DMS 273 (cell line): Measurements from ENCODE around the gene CCL7.

ENCODE experiments used
- DNase-seq: peaks from one replicate; lab custom pipeline; 2025; ENCODE audit not compliant: unreplicated experiment; lab: John Stamatoyannopoulos, UW

The CCL7 gene

GRCh38 chr17:34246446-34246845 is 23.6 kb upstream of the CCL7 start:
- no peak for DNase-seq

DNA sequence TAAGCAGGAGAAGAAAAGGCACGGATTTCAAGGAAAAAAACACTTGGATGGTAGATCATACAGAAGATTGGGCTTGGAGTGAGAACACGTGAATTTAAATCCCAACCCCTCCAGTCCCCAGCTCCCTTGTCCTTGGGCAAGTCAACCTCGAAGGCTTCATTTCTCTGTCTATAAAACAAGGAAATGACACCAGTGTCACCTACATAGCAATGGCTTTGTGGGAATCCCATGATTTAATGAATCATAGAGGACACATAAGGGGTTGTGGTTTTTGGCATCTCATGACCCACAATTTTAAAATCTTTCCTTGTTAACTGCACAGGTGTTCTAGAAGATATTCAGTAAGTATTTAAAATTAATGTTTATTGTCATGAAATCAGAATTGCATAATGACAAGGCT is 23.1 kb upstream of the CCL7 start:
- DNase-seq = no peak

- DNase-seq = no peak
Observed at GRCh38 chr17:34248511-34249024, 21.5 kb upstream of the CCL7 start.

GRCh38 chr17:34249061-34249460 is 21.0 kb upstream of the CCL7 start:
- DNase-seq = no peak

- no peak for DNase-seq
Observed at GRCh38 chr17:34249478-34249877, 20.5 kb upstream of the CCL7 start.

DNA sequence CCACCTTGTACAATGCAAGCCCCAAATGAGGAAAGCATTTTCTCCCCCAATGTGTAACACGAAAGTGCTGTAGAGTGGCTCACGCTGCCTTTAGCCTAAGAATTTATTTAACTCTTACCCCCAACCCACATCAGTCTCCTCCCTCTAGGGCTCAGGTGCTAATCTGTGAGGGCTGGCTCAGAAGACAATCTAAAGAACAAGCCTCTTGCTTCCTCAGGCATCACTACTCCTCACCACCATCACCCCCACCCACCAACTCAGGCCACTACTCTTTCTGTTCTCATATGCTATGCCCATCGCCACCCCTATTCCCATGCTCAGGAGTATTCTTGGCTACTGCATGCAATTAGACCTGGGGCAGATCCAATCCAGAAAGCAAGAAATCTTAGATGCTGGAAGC is 18.8 kb upstream of the CCL7 start:
- DNase-seq = no peak

DNA sequence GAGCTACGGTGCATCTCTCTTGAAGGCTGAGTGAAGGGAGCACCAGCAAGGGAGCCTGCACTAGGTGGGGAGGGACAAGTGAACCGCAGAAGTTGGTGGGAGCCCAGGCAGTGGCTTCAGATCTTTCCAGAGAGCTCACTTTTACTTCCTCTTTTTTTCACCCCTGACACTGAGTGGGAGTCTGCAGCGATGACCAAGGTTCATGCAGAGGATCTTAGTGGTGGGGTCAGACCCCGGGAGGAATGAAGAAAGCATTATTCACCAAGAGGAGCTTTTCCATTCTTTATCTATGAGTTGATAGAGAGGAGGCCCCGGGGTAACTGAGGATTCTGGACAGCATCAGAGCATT is 18.0 kb upstream of the CCL7 start:
- DNase-seq = no peak

DNA sequence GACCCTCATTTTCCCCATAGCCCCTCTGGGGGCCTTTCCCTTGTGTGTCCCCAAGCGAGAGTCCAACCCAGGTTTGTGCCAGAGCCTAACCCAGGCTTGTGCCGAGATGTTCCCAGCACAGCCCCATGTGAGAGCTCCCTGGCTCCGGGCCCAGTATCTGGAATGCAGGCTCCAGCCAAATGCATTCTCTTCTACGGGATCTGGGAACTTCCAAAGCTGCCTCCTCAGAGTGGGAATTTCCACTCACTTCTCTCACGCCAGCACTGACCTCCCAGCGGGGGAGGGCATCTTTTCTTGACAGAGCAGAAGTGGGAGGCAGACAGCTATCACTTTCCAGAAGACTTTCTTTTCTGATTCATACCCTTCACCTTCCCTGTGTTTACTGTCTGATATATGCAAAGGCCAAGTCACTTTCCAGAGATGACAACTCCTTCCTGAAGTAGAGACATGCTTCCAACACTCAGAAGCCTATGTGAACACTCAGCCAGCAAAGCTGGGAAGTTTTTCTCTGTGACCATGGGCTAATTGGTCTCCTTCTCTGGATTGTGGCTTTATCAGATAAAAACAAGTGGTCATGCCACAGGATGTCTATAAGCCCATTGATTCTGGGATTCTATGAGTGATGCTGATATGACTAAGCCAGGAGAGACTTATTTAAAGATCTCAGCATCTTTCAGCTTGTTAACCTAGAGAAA is 17.4 kb upstream of the CCL7 start:
- DNase-seq = no peak

- DNase-seq = no peak
Observed at GRCh38 chr17:34253139-34253525, 16.9 kb upstream of the CCL7 start.

- DNase-seq = no peak
Observed at GRCh38 chr17:34254146-34254545, 15.9 kb upstream of the CCL7 start.

GRCh38 chr17:34254651-34255380 is 15.2 kb upstream of the CCL7 start, which contains the start of gene CCL2:
TSS of gene CCL2 (plus strand) at chr17:34255285. CDS start at chr17:34255350, 65 bp downstream.
- peak; percentile 19 for DNase-seq

GRCh38 chr17:34255381-34255732 is 14.7 kb upstream of the CCL7 start:
- DNase-seq = no peak

DNA sequence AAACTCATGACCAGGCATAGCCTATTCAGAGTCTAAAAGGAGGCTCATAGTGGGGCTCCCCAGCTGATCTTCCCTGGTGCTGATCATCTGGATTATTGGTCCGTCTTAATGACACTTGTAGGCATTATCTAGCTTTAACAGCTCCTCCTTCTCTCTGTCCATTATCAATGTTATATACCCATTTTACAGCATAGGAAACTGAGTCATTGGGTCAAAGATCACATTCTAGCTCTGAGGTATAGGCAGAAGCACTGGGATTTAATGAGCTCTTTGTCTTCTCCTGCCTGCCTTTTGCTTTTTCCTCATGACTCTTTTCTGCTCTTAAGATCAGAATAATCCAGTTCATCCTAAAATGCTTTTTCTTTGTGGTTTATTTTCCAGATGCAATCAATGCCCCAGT is 14.2 kb upstream of the CCL7 start:
- DNase-seq = no peak

- DNase-seq = no peak
Observed at GRCh38 chr17:34257299-34257985, 12.6 kb upstream of the CCL7 start.

- DNase-seq = no peak
Observed at GRCh38 chr17:34257986-34258326, 12.1 kb upstream of the CCL7 start.

DNA sequence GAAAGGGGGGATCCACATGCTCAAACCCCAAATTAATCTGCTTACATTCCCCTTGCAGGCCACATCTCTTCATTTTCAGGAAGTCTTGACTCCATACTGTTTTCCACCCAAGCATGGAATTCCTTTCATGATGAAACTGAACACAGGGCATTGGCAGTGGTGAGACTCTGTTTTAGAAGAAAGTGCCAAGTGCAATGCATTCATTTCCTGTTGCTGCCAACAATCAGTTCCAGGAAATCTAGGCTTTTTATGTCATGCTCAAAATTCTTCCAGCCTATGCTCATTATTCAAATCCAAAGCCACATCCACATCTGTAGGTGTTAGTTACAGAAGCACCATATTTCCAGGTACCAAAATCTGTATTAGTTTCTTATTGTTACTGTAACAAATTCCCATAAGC is 10.9 kb upstream of the CCL7 start:
- DNase-seq = no peak

DNA sequence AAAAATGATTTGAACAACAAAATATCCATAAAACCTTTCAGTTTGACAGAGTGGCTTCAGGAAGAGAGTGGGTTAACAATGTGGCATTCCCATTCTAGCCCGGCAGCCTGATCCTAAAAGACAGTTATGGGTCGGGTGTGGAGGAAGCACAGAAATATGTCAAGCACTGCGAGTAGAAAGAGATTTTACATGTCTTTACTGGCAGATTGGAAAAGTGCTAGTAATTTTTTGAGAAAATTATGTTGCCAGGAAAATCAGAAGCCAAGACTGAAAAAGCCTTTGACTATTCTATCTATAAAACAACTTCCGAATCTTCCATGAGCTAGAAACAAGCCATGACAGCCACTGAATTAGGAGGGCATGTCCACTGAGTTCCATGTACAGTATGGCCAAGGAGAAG is 9.2 kb upstream of the CCL7 start:
- no peak for DNase-seq

DNA sequence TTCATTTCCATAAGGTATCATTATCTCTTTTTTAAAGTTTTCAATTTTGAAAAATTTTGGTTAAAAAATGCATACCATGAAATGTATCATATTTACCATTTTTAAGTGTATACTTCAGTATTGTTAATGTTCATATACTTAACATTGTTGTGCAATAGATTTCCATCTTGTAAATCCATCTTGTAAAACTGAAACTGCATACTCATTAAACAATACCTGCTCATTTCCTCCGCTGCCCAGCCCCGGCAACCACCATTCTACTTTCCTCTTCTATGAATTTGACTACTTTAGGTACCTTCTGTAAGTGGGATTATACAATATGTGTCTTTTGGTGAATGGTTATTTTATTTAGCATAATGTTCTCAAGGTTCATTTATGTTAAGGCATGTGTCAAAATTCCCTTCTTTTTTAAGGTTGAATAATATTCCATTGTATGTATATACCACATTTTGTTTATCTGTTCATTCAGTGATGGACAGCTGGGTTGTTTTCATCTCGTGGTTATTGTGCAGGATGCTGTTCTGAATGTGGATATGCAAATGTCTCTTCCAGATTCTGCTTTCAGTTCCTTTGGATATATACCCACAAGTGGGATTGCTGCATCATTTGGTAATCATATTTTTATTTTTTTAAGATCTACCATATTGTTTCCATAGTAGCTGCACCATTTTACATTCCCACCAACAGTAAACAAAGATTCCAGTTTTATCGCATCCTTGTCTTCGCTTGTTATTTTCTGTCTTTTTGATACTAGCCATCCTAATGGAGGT is 8.3 kb upstream of the CCL7 start:
- no peak for DNase-seq

GRCh38 chr17:34265711-34266110 is 4.3 kb upstream of the CCL7 start:
- no peak for DNase-seq

GRCh38 chr17:34275881-34276280 is 5.9 kb downstream of the CCL7 start:
- peak; percentile 13 for DNase-seq

- DNase-seq = no peak
Observed at GRCh38 chr17:34276826-34277225, 6.8 kb downstream of the CCL7 start.
